Measurements from ENCODE around the gene GHR.

GHR gene

DNA sequence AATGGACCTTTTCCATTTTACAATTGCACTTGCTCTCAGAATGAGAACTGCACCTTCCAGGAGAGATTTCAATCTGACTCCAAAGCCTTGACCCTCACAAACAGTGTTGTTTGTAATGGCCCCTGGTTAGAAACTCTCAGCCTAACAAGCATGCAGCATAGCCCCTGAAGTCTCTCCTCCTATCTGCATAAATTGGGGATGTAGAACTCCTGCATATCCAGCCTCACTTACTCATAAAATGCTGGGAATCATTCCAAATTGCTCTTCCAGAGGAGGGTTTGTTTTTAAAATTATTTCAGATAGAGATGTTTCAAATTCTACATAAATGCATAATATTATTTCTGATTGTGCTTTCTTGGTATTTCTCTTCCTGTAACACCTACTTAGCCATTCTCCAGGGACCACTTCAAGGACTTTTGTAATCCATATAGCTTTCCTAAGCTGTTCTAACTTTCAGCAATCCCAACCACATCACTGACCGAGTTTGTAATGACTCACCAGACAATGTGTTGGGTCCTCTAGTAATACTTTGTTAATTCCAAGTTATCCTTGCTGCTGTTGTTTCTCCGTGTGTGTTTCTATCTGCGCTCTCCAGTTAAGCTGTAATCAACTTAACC, 189.6 kb downstream of the GHR start:
- no peak for DNase-seq

DNA sequence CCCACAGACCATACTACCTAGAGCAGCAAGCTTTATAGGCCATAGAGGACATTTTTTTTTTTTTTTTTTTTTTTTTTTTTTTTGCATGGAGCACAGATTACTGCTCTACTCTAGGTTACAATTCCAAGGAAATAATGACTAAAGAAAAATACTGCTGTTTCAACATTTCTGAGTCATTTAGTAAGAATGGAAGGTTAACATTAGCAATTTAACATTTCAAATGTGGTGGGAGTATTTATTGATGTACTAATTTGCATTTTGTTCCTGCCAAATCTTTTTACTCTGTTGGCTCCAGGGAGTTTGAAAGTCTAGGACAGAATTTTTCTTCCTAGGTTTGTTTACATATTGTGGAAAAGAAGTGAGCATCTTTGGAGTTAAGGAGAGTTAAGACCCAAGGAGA, 191.3 kb downstream of the GHR start:
- DNase-seq, result no peak

DNA sequence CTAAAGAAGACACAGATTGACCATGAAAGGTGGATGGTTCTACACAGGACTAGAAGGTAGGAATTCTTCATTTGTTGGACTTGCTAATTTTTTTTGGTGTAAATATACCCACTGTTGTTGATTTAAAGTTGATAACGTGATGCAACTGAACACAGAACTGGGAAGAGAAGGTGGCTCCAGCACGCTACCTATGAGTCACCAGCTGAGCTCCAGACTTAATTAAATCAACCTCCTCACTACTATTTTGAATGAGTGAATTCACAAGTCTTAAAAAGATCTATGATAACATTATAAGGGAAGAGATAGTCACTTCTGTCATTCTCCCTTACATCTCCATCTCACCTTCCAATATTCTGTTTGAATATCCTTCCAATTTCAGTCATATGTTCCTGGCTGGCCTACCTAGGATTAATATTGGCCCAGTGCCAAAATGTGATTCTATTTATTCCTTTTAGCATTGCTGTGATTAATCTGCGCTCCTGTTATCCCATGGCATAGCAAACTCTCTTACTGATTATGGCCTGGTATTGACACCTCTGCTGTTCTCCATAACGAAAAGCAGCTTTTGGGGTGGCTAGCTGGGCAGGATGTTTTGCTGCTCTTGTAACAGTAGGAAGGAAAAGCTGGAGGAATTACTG, 197.5 kb downstream of the GHR start:
- no peak for DNase-seq

DNA sequence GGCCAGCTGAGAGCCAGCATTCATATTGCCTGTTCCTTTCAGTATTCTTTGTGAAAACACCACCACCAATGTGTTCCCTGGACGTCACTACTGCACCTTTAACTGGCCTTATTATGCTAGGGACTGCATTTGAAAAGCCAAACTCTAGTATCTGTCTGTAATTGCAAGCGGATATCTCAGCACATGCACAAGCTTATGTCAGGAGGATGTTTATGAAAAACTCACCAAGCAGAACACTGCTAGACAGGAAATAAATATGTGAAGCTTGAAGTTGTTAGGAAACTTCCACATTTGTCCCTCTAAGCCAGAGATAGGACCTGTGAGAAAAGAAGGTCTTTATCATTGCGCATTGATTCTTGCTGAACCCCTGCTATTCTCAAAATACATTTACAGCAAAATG, 198.0 kb downstream of the GHR start:
- no peak for DNase-seq

DNA sequence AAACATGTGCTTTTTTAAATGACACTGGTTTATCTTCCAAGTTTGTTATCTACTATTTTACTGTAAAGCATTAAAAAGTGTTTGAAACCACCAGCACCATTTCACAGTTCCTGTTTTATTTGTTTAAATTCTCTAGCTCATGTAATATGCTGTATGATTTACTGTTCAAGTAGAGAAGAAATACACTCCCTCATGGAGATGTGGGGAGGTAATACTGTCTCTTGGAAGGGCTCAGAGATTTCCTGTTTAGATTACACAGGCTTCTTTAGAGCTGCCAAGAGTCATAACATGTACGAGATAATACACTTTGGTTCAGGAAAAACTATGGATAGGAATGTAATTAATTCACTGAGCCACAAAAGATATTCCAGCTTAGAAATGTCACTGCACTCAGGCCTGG, 198.4 kb downstream of the GHR start:
- DNase-seq, result no peak

DNA sequence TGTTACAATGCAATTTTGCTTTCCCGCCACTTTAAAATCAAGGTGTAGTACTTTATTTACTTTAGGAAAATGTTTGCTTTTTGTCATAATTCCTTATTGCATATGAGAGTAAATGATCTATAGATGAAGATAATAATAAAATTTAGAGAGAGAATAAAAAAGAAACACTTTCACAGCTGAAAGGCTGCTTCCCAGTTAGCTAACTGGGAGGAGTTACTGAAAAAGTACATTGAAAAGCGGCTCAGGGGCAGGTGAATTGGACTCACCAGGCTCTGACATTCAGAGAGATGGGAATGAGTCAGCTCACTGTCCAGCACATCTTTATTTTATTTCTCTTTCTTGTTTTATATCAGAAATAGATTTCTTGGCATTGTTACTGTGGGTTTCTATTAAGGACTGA, 201.7 kb downstream of the GHR start:
- no peak for DNase-seq

DNA sequence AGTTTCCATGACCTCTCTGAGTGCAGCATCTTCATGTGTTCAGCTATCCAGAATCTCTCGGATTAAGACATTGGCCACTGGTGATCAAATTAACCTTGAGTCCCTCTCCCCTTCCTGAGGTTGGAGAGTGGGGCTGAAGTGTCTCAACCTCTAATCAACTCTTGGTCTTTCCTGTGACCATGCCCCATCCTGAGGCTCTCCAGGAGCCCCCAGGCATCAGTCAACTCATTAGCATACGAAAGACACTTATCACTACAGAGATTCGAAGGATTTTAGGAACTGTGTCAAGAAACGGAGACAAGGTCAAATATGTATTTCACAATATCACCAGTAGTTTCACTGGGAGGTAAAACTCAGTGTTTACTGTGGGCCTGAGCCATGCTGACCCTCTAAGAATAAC, 203.2 kb downstream of the GHR start:
- no peak for DNase-seq

DNA sequence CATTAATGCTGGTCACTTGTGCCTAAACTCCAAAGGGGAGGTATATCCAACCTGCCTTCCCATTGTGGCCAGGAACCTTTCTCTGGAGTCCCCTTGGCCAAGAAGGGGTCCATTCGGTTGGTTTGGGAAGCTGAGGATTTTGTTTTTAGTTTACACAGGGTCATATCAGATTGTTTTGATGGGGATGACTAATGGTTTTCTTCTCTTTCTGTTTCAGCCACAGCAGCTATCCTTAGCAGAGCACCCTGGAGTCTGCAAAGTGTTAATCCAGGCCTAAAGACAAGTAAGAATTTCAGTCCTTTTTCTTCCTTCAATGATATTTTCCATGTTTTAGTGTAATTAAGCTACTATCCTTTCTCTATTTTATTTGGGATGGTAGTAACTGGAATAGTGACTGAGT, 205.6 kb downstream of the GHR start:
- DNase-seq, result no peak

DNA sequence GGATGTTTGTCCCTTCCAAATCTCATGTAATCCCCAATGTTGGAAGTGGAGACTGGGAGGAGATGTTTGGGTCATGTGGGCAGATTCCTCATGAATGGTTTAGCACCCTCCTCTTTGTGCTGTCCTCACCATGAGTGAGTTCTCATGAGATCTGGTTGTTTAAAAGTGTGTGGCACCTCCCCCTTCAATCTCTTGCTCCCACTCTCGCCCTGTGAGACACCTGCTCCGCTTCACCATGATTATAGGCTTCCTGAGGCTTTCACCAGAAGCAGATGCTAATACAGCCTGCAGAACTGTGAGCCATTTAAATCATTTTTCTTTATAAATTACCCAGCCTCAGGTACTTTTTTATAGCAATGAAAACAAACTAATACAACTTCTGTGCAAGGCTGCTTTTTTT, 206.0 kb downstream of the GHR start:
- no peak for DNase-seq

DNA sequence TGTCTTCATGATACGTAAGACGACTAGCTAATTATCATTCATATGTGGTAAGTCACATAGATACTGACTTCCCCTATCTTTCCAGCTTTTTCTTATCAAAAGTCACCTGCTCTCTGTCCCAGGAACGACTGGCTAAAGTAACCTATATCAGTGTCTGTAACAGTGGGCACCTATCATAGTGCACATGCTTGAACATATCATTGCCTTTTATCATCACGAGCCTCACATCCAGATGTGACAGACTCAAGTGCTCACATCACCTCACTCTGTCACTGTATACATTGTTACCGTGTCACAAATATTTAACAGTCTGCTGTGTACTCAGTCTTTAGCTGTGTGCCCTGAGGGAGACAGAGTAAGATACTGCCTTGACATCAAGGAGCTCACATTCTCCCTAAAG, 208.0 kb downstream of the GHR start:
- no peak for DNase-seq

DNA sequence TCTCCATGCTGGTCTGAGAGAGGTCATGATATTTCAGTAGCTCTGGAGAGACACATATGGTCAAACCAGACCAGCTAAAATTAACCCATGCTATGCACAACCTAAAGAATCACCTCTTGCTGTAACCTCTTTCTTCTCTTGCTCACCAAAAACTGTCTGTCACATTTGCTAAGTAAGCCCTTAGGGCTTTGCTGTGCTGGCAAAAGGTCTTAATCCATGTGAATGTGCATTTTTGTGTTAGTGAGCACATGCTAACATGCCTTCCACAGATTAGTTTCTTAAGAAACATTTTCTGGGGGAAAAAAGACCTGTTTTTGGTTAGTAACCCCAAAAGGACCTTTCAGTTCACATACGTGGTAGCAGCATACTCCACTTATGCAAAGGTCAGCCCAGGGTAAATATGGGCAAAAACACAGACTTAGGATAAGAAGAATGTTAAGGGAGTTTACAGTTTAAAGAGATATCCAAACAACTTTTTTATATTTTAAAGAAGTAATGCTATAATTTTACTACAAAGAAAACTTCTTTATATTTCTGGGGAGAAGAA, 209.2 kb downstream of the GHR start:
- no peak for DNase-seq

DNA sequence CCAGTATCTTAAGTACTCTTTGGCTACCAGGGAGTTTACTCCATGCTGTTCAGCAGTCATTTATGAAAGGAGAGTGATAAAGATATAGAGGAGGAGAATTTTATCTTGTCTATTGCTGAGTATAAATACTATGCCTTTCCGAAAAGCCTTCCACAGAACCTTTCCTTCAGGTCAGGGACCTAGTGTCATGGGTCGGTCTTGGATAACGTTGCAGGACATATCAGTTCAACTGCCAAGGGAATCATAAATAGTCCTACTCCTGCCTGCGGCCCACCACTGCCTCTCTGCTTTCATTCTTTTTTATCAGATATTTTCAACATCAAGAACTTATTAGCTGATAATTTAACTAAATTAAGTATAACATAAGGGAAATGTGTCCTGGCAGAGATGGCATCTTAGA, 211.3 kb downstream of the GHR start:
- no peak for DNase-seq

DNA sequence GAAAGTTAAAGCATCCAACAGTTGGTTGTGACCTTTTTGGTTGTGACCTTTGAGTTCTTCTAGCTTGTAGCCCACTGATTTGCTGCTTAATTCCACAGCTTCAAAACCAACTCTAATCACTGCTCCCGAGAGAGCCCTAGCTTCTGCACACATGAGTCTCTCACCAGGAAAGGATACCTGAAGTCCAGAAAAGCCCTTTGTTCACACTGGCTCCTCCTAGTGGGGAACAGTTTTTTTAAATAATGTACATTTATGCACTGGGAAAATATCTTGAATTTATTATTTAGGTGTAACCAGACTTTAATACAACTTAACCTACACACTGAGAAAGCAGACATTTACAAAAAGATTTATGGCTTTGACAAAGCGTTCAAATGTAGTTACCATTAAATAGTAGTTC, 213.2 kb downstream of the GHR start:
- no peak for DNase-seq

DNA sequence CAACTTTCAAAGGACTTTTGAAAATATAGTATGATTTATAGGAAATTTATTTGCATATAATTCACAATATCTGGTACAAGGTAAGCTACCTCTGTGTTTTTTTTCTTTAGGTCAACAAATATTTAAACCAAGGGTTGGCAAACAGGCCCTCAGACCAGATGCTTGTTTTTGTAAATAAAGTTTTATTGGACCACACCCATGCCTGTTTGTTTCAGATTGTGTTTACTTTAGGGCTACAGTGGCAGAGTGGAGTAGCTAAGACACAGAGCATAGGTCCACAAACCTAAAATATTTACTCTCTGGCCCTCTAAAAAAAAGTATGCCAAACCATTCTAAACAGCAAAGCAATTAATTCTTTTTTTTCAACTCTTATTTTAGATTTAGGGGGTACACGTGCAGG, 213.7 kb downstream of the GHR start:
- no peak for DNase-seq

DNA sequence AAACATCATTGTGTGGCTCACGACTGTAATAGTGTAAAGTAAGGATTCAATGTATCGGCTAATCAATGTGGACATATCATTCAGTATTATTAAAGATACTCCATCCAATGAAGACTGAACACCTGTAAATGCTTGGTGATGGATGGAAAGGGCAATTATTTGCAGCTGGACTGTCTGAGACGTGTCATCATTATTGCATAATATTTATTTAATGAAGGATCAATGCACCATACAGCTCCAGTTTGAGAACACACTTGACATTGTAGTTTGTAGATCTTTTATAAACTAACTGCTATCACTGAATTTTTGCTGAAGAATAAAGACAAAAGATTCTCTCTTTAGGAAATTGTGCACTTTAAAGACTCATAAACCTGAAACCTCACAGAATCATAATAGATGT, 215.7 kb downstream of the GHR start:
- DNase-seq, result no peak

DNA sequence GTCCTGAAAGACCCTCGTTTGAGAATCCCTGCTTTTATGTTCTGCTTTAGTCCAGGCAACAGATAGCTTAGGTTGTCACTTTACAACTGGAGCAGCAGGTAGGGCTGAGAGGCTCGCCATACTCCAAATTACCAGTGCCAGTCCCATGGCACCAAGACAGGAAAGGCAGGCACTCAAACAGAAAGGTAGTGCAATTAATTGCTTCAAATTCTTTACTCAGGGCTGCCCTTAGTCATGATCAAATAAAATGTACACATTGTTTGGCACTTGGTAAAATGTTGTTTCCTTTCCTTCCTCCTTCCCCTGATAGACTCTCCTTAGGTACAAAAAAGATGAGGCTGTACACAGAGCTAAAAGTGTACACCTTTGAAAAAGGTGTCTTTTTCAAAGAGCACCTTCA, 217.6 kb downstream of the GHR start:
- no peak for DNase-seq

DNA sequence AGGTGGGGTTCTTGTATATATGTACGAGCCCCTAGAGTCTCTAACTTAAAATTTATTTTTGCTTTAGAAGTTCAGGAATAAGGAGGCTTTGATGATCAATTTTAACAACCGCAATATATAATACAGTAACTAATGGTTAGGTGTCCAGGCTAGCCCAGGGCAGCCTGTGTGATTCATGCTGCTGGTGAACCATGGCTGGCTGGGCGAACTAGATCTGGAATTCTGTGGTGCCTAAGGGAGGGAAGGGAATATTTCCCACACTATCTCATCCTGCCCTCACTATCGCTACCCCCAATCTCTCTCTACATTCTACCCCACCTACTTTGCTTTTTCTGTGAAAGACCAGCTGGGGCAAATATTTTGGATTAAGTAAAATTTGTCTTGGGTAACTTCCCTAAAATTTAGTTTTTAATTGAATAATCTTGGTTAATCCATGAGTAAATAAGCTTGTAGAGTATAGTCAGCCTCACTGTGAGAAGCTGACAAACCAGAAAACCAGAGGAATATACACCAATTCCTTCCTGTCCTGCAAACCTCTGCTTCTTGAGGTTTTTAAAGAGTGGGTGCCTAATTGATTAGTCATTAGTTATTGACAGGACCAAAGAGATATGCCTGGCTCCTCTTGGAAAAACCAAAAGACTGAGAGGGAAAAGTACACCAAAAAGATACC, 218.2 kb downstream of the GHR start:
- no peak for DNase-seq

DNA sequence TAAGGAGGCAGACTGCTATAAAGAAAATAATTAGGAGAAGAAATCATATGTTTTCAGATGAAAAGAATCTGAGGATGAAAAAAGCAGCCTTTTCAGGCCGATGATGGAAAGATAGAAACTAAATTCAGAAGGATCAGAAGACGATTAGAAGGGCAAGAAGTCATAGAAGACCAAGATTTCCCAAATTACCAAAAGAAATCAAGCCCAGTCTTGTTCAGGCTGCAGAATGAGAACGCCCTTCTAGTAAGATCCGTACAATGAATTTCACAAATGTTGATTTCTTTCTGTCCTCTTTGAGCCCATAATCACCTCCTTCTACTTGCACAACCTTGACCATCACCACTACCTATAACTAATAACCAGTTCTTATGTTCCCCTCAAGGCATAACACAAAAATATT, 218.8 kb downstream of the GHR start:
- no peak for DNase-seq

DNA sequence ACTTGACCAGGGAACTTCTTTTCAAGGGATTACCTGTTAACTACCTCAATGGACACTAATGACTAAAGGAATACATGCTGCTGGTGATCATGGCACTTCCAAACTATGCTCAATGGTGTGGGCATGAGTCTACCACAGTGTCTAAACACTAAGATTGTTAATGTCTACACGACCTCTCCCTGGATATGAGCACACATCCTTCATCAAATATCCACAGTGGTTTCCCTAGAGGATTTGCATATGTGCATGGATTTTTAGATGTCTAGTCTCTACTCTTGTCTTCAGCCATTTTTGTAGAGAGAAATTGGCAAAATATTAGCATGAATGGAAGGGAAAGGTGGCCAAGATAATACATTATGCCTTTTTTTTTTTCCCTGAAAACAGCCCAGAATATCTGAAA, 220.1 kb downstream of the GHR start:
- no peak for DNase-seq

DNA sequence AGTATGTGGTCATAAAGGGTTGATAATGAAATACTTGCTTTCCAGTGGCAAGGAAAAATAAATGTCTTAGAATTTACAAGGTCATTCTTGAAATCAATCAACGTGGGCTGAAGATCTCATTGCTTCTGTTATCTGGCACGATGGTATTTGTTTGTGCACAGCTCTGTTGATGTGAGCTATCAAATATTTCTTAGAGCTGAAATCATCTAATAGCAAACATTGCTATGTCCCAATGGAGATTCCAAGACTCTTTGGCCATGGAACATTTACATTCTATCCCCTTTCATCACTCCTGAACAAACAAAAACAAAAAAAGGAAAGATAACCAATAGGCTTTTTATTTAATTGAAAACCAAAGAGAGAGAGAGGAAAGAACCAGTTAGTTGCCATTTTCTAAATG, 221.9 kb downstream of the GHR start:
- DNase-seq, result no peak

DNA sequence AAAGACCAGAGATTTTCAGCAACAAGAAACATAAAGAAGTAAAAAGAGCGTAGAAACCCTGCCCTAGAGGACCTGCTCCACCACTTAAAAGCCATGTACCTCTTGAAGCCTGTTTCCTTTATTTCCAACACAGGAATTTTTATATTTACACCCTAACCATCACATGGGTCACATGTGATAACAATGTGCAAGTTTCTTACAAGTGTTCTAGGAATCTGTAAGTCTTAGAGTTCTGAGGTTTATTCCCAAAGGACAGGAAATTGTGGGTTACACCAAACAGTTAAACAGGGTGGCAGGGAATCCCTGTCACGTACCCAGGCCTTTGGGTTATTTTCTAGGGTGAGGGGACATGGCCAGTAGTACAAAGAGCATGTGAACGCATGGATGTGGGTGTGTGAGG, 224.8 kb downstream of the GHR start:
- no peak for DNase-seq

DNA sequence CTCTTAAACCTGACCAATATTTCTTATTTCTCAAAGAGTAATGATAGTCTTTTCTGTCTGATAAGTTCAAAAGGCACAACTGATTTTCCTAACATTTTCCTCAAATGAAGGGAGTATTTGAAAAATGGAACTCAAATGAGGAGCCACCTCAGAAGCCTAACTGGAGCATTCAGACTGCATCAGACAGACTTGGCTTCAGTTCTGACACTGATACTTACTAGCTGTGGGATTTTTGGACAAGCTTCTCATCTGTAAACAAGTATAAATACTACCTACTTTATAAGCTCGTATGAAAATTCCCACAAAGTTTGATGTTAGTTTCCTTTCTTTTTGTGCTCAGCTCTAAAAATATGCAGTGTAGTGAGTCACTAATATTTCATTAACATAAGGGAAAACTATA, 225.7 kb downstream of the GHR start:
- no peak for DNase-seq

DNA sequence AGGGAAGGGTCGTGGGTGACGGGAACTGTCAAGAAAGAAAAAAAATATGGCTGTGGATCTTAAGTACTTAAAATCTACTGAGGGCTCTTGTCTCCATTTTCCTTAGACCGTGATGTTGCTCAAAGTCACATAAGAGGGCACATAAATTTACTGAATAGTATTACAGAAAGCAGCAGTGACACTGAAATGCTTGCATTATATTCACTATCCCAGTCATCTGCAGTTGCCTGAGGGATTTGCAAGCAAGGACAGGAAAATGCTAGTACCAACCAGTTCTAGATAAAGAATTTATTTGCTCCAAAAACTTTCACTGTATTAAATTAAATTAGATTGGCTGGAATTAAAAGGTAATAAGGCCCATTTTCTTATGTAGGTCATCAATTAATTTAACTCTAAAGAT, 226.8 kb downstream of the GHR start:
- DNase-seq, result no peak

DNA sequence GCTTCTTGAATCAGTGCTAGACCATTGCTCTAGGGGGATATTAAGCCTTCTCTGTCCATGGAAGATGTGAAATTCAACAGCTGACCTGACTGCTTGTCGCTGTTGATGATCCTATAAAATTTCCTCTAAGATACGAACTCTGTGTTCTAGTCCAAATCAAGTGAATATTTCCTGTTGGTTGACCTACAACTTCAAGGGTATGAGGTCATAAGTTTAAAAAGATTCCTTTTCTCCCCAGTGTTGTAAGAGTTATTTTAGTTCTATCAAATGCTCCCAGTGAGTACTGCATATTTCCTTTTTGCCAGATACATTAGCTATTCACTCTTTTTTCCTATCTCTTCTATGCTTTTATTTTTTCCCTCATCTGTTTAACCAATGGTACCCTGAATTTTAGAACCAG, 230.5 kb downstream of the GHR start:
- DNase-seq, result no peak

DNA sequence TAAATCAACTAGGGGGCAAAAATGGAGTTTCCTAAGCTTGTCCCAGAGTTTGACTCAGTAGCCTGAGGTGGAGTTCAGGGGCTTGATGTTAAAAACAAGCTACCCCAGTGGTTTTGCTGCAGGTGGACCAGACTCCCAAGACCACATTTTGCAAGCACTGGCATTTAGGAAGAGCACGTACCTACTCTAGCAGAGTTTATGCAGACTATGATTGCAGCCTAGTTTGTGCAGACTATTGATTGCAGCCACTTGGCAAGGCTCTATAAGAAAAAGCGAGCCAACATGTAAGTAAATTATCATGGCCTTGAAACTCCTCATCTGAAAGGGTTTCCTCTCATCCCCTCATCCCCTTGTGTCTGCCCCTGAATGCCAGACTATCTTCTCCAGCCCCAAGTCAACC, 231.4 kb downstream of the GHR start:
- no peak for DNase-seq
